ENCODE measurements around the gene PIP5K1C. TPM values are rescaled to one million over a fixed set of nuclear protein-coding genes. Genes with fewer than 3 reads are reported as not detected.

The PIP5K1C gene
- total RNA-seq, 1 experiment from 2014 or later: 34.0 TPM

- TF ChIP-seq PREB (CRISPR knock-in tag; IDR thresholded peaks at IDR 0.05; ENCODE audit: borderline replicate concordance) (no peak), STAT6 (CRISPR knock-in tag; conservative IDR thresholded peaks at IDR 0.05; ENCODE audit: low read depth) (no peak), ZNF671 (CRISPR knock-in tag; IDR thresholded peaks at IDR 0.05) (no peak), ELF4 (CRISPR knock-in tag; IDR thresholded peaks at IDR 0.05; ENCODE audit: low read depth) (no peak), CREM (CRISPR knock-in tag; IDR thresholded peaks at IDR 0.05) (no peak), MXD4 (CRISPR knock-in tag; IDR thresholded peaks at IDR 0.05; ENCODE audit: borderline replicate concordance) (no peak), ZNF219 (CRISPR knock-in tag; IDR thresholded peaks at IDR 0.05; ENCODE audit: borderline replicate concordance) (no peak), JUN (CRISPR knock-in tag; IDR thresholded peaks at IDR 0.05) (no peak), RORB (CRISPR knock-in tag; IDR thresholded peaks at IDR 0.05) (no peak), ZNF423 (CRISPR knock-in tag; IDR thresholded peaks at IDR 0.05) (no peak), AFF4 (CRISPR knock-in tag; IDR thresholded peaks at IDR 0.05; ENCODE audit: borderline replicate concordance) (no peak)
These were observed 40.5 kb downstream of the PIP5K1C start (continued) for GRCh38 chr19:3659746-3660112.

- no peak for DNase-seq (ENCODE audit: low spot score)
- POLR2A ChIA-PET: no interaction called here
- Mint-ChIP-seq H3K4me3 (no peak overlapping the region), H3K4me1 (no peaks in the 10 kb centered on the region), H3K9me3 (no peaks in the 10 kb centered on the region), H3K36me3 (peaks cover 27% of the 10 kb centered on the region), H3K27me3 (ENCODE audit: low read depth) (no peaks in the 10 kb centered on the region), H3K27ac (no peak overlapping the region)
- no peak for TF ChIP-seq ETV6 (CRISPR knock-in tag; IDR thresholded peaks at IDR 0.05)
- TF ChIP-seq JUN (CRISPR knock-in tag; IDR thresholded peaks at IDR 0.05): no peak
- no peak for TF ChIP-seq ZNF121 (CRISPR knock-in tag; IDR thresholded peaks at IDR 0.05)
- no peak for TF ChIP-seq MAX (CRISPR knock-in tag; IDR thresholded peaks at IDR 0.05)
- no peak for TF ChIP-seq MXD4 (CRISPR knock-in tag; IDR thresholded peaks at IDR 0.05; ENCODE audit: borderline replicate concordance)
- ATAC-seq: no peak
- CTCF ChIA-PET: interaction anchor here (1.5 to 1.9 kb wide), 2 partner anchors 9 to 34 kb away, joined by 4 to 7 read pairs; no protein-coding TSS in a partner anchor
These were observed 41.2 kb downstream of the PIP5K1C start for GRCh38 chr19:3658870-3659745.
